ENCODE data around the gene ZBTB46.

The ZBTB46 gene

GRCh38 chr20:63842258-63842657 is 11.2 kb upstream of the ZBTB46 start:
- no peak overlapping the region for H3K4me3 ChIP-seq (ENCODE audit: low read depth, low read length)
- no peak for TF ChIP-seq CTCF (IDR thresholded peaks at IDR 0.05; ENCODE audit: control insufficient read depth, extremely low read depth, insufficient read depth)
- no peak for DNase-seq (ENCODE audit: low read depth)

- no peak for DNase-seq (ENCODE audit: low read depth)
- no peak for TF ChIP-seq CTCF (IDR thresholded peaks at IDR 0.05; ENCODE audit: control insufficient read depth, extremely low read depth, insufficient read depth)
- H3K4me3 ChIP-seq (ENCODE audit: low read depth, low read length), result no peak overlapping the region
Observed at GRCh38 chr20:63840405-63840828, 9.4 kb upstream of the ZBTB46 start.

DNA sequence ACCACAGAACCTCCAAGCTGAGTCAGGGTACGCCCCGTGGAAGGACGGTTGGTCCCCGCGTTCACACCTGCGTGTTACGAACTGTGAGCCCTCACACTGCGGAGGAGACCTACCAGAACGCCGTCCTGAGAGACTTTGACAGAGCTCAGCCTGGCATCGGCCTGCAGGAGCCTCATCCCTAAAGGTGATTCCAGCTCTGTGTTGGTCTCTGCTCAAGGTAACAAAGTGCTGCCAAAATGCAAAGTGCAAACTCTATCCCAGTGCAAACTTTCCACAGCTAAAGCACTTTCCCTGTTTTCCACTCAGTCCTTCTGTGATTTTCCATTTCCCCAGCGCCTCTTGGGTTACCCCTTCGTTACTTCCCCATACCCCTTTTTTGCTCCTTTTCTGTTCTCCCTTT is 8.6 kb upstream of the ZBTB46 start:
- TF ChIP-seq CTCF (IDR thresholded peaks at IDR 0.05; ENCODE audit: control insufficient read depth, extremely low read depth, insufficient read depth), result no peak
- H3K4me3 ChIP-seq (ENCODE audit: low read depth, low read length), result no peak overlapping the region
- no peak for DNase-seq (ENCODE audit: low read depth)

DNA sequence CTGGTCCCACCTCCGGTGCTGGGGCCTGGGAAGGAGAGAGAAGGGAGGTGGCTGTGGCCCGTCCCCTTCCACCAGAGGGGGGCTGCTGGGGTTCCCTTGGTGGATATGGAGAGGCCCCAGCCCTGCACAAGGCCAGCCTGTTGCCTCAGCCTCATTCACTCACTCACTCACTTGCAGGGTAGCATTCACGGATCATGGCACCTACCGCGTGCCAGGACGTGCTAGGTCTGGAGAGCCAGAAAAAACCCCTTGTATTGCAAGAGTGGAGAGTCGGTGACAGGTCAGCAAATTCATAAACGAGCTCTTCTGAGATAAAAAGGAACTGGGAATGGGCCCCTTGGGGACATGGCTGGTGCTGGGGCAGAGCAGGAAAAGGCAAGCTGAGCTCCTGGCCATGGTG is 6.4 kb upstream of the ZBTB46 start:
- TF ChIP-seq CTCF (IDR thresholded peaks at IDR 0.05; ENCODE audit: control insufficient read depth, extremely low read depth, insufficient read depth), result no peak
- no peak overlapping the region for H3K4me3 ChIP-seq (ENCODE audit: low read depth, low read length)
- no peak for DNase-seq (ENCODE audit: low read depth)

GRCh38 chr20:63836458-63837344 is 5.6 kb upstream of the ZBTB46 start:
- no peak for DNase-seq (ENCODE audit: low read depth)
- no peak for TF ChIP-seq CTCF (IDR thresholded peaks at IDR 0.05; ENCODE audit: control insufficient read depth, extremely low read depth, insufficient read depth)
- H3K4me3 ChIP-seq (ENCODE audit: low read depth, low read length), result no peak overlapping the region

- H3K4me3 ChIP-seq (ENCODE audit: low read depth, low read length), result no peak overlapping the region
- no peak for TF ChIP-seq CTCF (IDR thresholded peaks at IDR 0.05; ENCODE audit: control insufficient read depth, extremely low read depth, insufficient read depth)
- DNase-seq (ENCODE audit: low read depth), result peak; percentile 90
Observed at GRCh38 chr20:63835021-63835858, 4.2 kb upstream of the ZBTB46 start.
